GM12891 (cell line): Measurements from ENCODE around the gene GRB2.

Experiments
- POLR2A ChIP-seq: IDR thresholded peaks from 2 replicates; pipeline ENCODE4 v1.6.1; 2011; ENCODE audit warnings: low read depth, low read length, control low read depth
- TAF1 ChIP-seq: IDR thresholded peaks from 2 replicates; pipeline ENCODE4 v1.6.1; 2011; ENCODE audit warnings: low read depth, low read length, control low read depth

GRCh38 chr17:75439287-75439686, 33.8 kb upstream of the GRB2 start:
- TF ChIP-seq TAF1 (no peak), POLR2A (no peak)
